Body of pancreas (tissue), 4 donors: ENCODE measurements around the gene FCHO1. TPM values are rescaled to one million over a fixed set of nuclear protein-coding genes. Genes with fewer than 3 reads are reported as not detected.

Experiments
- ATAC-seq: fragments of 150-250 bp; one replicate; pipeline ENCODE4 v1.9.1; 2016
- DNase-seq, 4 donors: peaks; one replicate each; pipeline ENCODE4 v3.0.0-alpha.2; 2019
- H3K27ac ChIP-seq, 4 donors: fragments of 200-600 bp; sonication (generic); 1 replicate in 3 of 4; 2 replicates in 1 of 4; pipeline versions ENCODE4 v1.5.1 to v1.6.1; 2016 to 2019; ENCODE audit warnings: mild to moderate bottlenecking in 1 of 4, mixed read lengths in 1 of 4, moderate library complexity in 1 of 4
- H3K27me3 ChIP-seq, 2 donors: fragments of 200-600 bp; sonication (generic); one replicate each; pipeline ENCODE4 v1.6.0; 2016; ENCODE audit warnings: mild to moderate bottlenecking in 1 of 2
- H3K36me3 ChIP-seq, 2 donors: fragments of 200-600 bp; sonication (generic); replicated peaks in 1 of 2; 2 replicates each; pipeline ENCODE4 v1.5.1; 2016; ENCODE audit warnings: low read depth in 2 of 2; ENCODE audit not compliant: insufficient read depth in 1 of 2
- H3K4me1 ChIP-seq: fragments of 200-600 bp; sonication (generic); one replicate; pipeline ENCODE4 v1.6.0; 2016
- H3K4me3 ChIP-seq, 2 donors: fragments of 200-600 bp; sonication (generic); 1 replicate in 1 of 2; 2 replicates in 1 of 2; pipeline ENCODE4 v1.5.1; 2016 to 2019
- H3K9me3 ChIP-seq, 3 donors: fragments of 200-600 bp; sonication (generic); 1 replicate in 2 of 3; 2 replicates in 1 of 3; pipeline ENCODE4 v1.5.1; 2016
- POLR2A ChIP-seq, 3 donors: fragments of 450-650 bp; IDR thresholded peaks; one replicate each; pipeline ENCODE4 v1.6.1; 2016; ENCODE audit warnings: antibody characterized with exemption in 3 of 3, mild to moderate bottlenecking in 2 of 3
- WGBS, 2 donors: methylation state at CpG; one replicate each; pipeline ENCODE4 v1.1.5; 2017; 5-methylcytosine and 5-hydroxymethylcytosine counted together
- intact Hi-C: fragments of 100-400 bp; cut with DNase I; formaldehyde crosslinking; loops from one replicate; pipeline ENCODE4 v1.15.1; 2023
- total RNA-seq, 2 donors: library from RNA; depleted of rRNA; stranded (reverse); fragments of >200 nt; gene quantifications; one replicate each; pipeline ENCODE4 v1.1.0, GENCODE V29; 2016
- TF ChIP-seq, protein P1 (sequence below), 7 experiments: fragments of 450-650 bp in 4 of 7; fragments of 200-600 bp in 3 of 7; sonication (generic) in 3 of 7; IDR thresholded peaks; one replicate each; pipeline ENCODE4 v1.5.1; 2016 to 2019; ENCODE audit warnings: antibody characterized with exemption in 7 of 7

FCHO1 gene
- total RNA-seq = 1 to 10 TPM in 1 of 2 donors, not detected in 1; 1.6 TPM

GRCh38 chr19:17751103-17751911 lies at the start of gene FCHO1:
FCHO1 (plus strand) TSS chr19:17751477; CDS start chr19:17755165, 3,688 bp downstream.
- intact Hi-C loops = no loop called here
- H3K9me3 ChIP-seq = no peaks in the 10 kb centered on the region
- DNase-seq (peak in 2 of 4 donors; percentile 27 to 55), ATAC-seq (no peak)
- H3K4me1 ChIP-seq = peaks cover 13% of the 10 kb centered on the region
- no peak within 1 kb of the TSS for H3K4me3 ChIP-seq
- TF ChIP-seq POLR2A (IDR thresholded peaks at IDR 0.05) = no peak
- H3K27ac ChIP-seq = peak within 1 kb of the TSS in 1 of 4 donors; percentile 29
- H3K36me3 ChIP-seq = no peaks in the 10 kb centered on the region
- WGBS, 2 donors = 45 to 64% methylated on average over 8 to 21 of the region's 28 CpGs
- H3K27me3 ChIP-seq = no peaks in the 10 kb centered on the region

DNA sequence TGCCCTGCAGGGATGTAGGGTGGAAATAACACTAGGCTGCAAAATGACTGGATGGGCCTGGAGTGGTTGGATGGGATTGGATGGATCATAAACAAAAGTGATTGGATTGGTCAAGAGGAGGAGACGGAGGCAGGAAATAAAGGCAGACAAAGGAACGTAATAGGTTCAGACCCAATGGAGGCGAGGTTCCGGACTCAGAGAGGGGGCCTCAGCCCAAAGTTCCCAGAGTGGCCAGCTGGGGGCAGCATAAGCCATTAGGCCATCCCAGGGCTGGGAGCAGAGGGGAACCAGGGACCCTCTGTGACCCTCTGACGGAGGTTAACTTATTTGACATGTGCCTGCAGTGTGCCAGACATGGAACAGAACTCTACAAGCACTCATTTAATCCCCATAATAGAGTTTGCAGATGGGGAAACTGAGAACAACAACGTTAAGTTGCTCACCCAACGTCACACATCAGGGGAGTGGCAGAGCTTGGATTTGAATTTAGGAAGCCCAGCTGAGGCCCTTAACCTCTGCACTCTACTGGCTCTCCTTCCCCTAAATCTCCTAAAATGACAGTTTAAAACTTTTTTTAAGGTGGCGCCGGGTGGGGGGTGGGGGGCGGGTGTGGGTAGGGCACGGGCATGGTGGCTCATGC lies 47.3 kb upstream of the FCHO1 start:
- DNase-seq (peak; percentile 31 to 65 (median 52)), ATAC-seq (peak; percentile 65)
- no peak for TF ChIP-seq POLR2A (IDR thresholded peaks at IDR 0.05)
- TF ChIP-seq, protein P1, sequence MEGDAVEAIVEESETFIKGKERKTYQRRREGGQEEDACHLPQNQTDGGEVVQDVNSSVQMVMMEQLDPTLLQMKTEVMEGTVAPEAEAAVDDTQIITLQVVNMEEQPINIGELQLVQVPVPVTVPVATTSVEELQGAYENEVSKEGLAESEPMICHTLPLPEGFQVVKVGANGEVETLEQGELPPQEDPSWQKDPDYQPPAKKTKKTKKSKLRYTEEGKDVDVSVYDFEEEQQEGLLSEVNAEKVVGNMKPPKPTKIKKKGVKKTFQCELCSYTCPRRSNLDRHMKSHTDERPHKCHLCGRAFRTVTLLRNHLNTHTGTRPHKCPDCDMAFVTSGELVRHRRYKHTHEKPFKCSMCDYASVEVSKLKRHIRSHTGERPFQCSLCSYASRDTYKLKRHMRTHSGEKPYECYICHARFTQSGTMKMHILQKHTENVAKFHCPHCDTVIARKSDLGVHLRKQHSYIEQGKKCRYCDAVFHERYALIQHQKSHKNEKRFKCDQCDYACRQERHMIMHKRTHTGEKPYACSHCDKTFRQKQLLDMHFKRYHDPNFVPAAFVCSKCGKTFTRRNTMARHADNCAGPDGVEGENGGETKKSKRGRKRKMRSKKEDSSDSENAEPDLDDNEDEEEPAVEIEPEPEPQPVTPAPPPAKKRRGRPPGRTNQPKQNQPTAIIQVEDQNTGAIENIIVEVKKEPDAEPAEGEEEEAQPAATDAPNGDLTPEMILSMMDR (IDR thresholded peaks at IDR 0.05) = peak; percentile 51 to 75 (median 62)
- Histone ChIP-seq H3K9me3 (no peaks in the 10 kb centered on the region), H3K27ac (no peak overlapping the region), H3K4me3 (no peak overlapping the region), H3K27me3 (no peaks in the 10 kb centered on the region), H3K4me1 (no peaks in the 10 kb centered on the region), H3K36me3 (no peaks in the 10 kb centered on the region)
- 41 to 43% methylated on average over 10 to 11 of the region's 11 CpGs for WGBS, 2 donors
- intact Hi-C loops = loop anchor here (10.0 kb wide), 1 partner anchor 141 kb away; the partner anchor contains the start of gene JAK3

- Histone ChIP-seq H3K27ac (no peak overlapping the region), H3K9me3 (no peaks in the 10 kb centered on the region), H3K27me3 (no peaks in the 10 kb centered on the region), H3K4me3 (no peak overlapping the region), H3K36me3 (no peaks in the 10 kb centered on the region), H3K4me1 (no peaks in the 10 kb centered on the region)
- intact Hi-C loops = loop anchor here (10.0 kb wide), 1 partner anchor 138 kb away; the partner anchor contains the start of gene JAK3
- DNase-seq (peak in 1 of 4 donors; percentile 10), ATAC-seq (no peak)
- TF ChIP-seq, protein P1 (IDR thresholded peaks at IDR 0.05) = no peak
- no peak for TF ChIP-seq POLR2A (IDR thresholded peaks at IDR 0.05)
- WGBS, 2 donors = 22 to 23% methylated on average over 11 to 17 of the region's 17 CpGs
These were observed 44.5 kb upstream of the FCHO1 start for GRCh38 chr19:17706750-17707181.

DNA sequence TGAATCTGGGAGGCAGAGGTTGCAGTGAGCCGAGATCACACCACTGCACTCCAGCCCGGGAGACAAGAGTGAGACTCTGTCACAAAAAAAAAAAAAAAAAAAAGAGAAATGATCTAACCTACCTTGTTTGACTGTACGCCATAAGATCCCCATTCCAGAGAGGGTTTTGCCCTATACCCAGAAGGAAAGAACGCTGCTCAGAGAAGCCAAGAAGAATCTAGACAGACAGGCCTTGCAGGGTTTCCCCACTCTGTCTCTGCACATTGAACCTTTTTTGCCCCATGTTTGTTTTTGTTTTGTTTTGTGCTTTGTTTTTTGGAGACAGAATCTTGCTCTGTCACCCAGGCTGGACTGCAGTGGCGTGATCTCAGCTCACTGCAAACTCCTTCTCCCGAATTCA lies 39.4 kb upstream of the FCHO1 start:
- Histone ChIP-seq H3K9me3 (no peaks in the 10 kb centered on the region), H3K27ac (no peak overlapping the region), H3K27me3 (no peaks in the 10 kb centered on the region), H3K4me3 (no peak overlapping the region), H3K36me3 (no peaks in the 10 kb centered on the region), H3K4me1 (no peaks in the 10 kb centered on the region)
- WGBS, 2 donors = 31 to 41% methylated on average over 6 of the region's 6 CpGs
- intact Hi-C loops = no loop called here
- ATAC-seq (no peak), DNase-seq (no peak)
- TF ChIP-seq, protein P1 (IDR thresholded peaks at IDR 0.05) = no peak
- TF ChIP-seq POLR2A (IDR thresholded peaks at IDR 0.05) = no peak

DNA sequence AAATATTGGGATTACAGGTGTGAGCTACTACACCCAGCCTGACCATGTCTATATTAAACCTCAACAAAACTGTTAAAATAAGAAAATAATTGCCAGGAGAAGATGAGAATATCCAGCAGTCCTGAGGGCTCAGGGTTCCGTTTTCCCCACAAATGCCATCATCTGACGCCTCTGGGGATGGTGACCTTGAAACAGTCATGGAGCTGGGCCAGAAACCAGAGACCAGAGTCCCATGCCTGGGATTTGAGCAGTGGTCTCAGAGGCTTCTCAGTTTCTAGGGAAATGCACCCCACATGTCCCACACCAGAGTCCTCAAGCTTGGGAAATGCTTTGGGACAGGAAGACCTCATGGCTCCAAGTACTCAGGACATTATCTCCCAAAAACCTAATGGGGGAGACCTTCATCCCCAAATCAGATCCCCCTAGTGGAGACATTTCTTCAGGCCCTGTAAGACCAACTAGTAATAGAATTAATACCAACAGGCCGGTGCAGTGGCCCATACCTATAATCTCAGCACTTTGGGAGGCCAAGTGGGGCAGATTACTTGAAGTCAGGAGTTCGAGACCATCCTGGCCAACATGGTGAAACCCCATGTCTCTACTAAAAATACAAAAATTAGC lies 34.9 kb upstream of the FCHO1 start:
- ATAC-seq (no peak), DNase-seq (no peak)
- 49 to 68% methylated on average over 3 to 4 of the region's 4 CpGs for WGBS, 2 donors
- no peak overlapping the region for H3K4me3 ChIP-seq
- H3K9me3 ChIP-seq = no peaks in the 10 kb centered on the region
- no peaks in the 10 kb centered on the region for H3K27me3 ChIP-seq
- H3K4me1 ChIP-seq = peaks cover 27% of the 10 kb centered on the region
- no peaks in the 10 kb centered on the region for H3K36me3 ChIP-seq
- intact Hi-C loops = no loop called here
- H3K27ac ChIP-seq = no peak overlapping the region
- no peak for TF ChIP-seq POLR2A (IDR thresholded peaks at IDR 0.05)
- TF ChIP-seq, protein P1 (IDR thresholded peaks at IDR 0.05) = no peak
